ENCODE data around the gene SLC34A3. TPM values are rescaled to one million over a fixed set of nuclear protein-coding genes. Genes with fewer than 3 reads are reported as not detected.

Gene SLC34A3
- total and polyA plus RNA-seq, 2 donors (not counting 1 experiment from before 2014, with no cell fraction given), result not detected

- no peaks in the 10 kb centered on the region for H3K9me3 Mint-ChIP-seq (ENCODE audit: insufficient read depth)
- intact Hi-C loops (cut with micrococcal nuclease), result no loop called here
- WGBS (ENCODE audit: insufficient coverage), result 97% methylated on average over 2 of the region's 2 CpGs
- no peak overlapping the region for H3K27ac Mint-ChIP-seq
- peaks cover 44% of the 10 kb centered on the region for H4K20me1 ChIP-seq (ENCODE audit: control insufficient read depth, insufficient read depth, low read length, poor library complexity, severe bottlenecking)
- DNase-seq (no peak), ATAC-seq (ENCODE audit: low read depth) (no peak)
- H3K4me3 ChIP-seq (ENCODE audit: control extremely low read depth in 1 of 5, extremely low read depth in 1 of 5, insufficient read depth in 1 of 5, low read depth in 2 of 5, low read length in 4 of 5), result no peak overlapping the region
- H3K27me3 ChIP-seq (replicated peaks in 1 of 4; ENCODE audit: control extremely low read depth in 1 of 4, control insufficient read depth in 3 of 4, insufficient read depth in 4 of 4, low read length in 3 of 4), result no peaks in the 10 kb centered on the region
- TF ChIP-seq CTCF (IDR thresholded peaks at IDR 0.05) (no peak), EZH2 (IDR thresholded peaks at IDR 0.05; ENCODE audit: borderline replicate concordance, insufficient read depth, low read depth, low read length, poor library complexity, severe bottlenecking) (no peak)
- H3K4me1 ChIP-seq (ENCODE audit: control insufficient read depth in 2 of 2, insufficient read depth in 2 of 2, low read length in 2 of 2), result peaks cover 10 to 21% of the 10 kb centered on the region in 2 donors
- CTCF ChIA-PET, result interaction anchor here (1.1 kb wide), 1 partner anchor 75 kb away, joined by 3 read pairs; no protein-coding TSS in a partner anchor
- H3K27me3 Mint-ChIP-seq, result no peaks in the 10 kb centered on the region
- H3K4me1 Mint-ChIP-seq, result peaks cover 19% of the 10 kb centered on the region
- peaks cover 0 to 19% of the 10 kb centered on the region in 2 experiments for H3K36me3 ChIP-seq (replicated peaks in 1 of 2; ENCODE audit: control extremely low read depth in 1 of 2, control insufficient read depth in 1 of 2, extremely low read depth in 1 of 2, insufficient read depth in 2 of 2, low read length in 1 of 2)
- H3K27ac ChIP-seq (ENCODE audit: low read length in 2 of 2), result no peak overlapping the region
- H2AFZ ChIP-seq (ENCODE audit: insufficient read depth, low read depth, low read length, poor library complexity, severe bottlenecking), result no peak overlapping the region
- no peak overlapping the region for H3K9ac ChIP-seq (ENCODE audit: low read length)
- H3K79me2 ChIP-seq (ENCODE audit: control insufficient read depth, insufficient read depth, low read length), result peaks cover 82% of the 10 kb centered on the region
- H3K4me2 ChIP-seq (replicated peaks; ENCODE audit: low read depth, low read length, poor library complexity, severe bottlenecking), result no peak overlapping the region
- no peak overlapping the region for H3K4me3 Mint-ChIP-seq
- POLR2A ChIA-PET, result no interaction called here
- peaks cover 0 to 3% (median 0%) of the 10 kb centered on the region in 3 donors for H3K9me3 ChIP-seq (ENCODE audit: control extremely low read depth in 1 of 3, control insufficient read depth in 2 of 3, insufficient read depth in 1 of 3, low read length in 2 of 3)
Measured at GRCh38 chr9:137192859-137193258, 37.8 kb upstream of the SLC34A3 start.

GRCh38 chr9:137193771-137194170 lies 36.9 kb upstream of the SLC34A3 start:
- DNase-seq (no peak), ATAC-seq (ENCODE audit: low read depth) (no peak)
- H3K27ac Mint-ChIP-seq, result peak overlapping the region; percentile 26
- H3K27me3 ChIP-seq (replicated peaks in 1 of 4; ENCODE audit: control extremely low read depth in 1 of 4, control insufficient read depth in 3 of 4, insufficient read depth in 4 of 4, low read length in 3 of 4), result no peaks in the 10 kb centered on the region
- H2AFZ ChIP-seq (ENCODE audit: insufficient read depth, low read depth, low read length, poor library complexity, severe bottlenecking), result no peak overlapping the region
- H3K27ac ChIP-seq (ENCODE audit: low read length in 2 of 2), result no peak overlapping the region
- H3K27me3 Mint-ChIP-seq, result no peaks in the 10 kb centered on the region
- WGBS (ENCODE audit: insufficient coverage), result 88% methylated on average over 13 of the region's 14 CpGs
- peaks cover 0 to 19% of the 10 kb centered on the region in 2 experiments for H3K36me3 ChIP-seq (replicated peaks in 1 of 2; ENCODE audit: control extremely low read depth in 1 of 2, control insufficient read depth in 1 of 2, extremely low read depth in 1 of 2, insufficient read depth in 2 of 2, low read length in 1 of 2)
- no peak overlapping the region for H3K4me3 Mint-ChIP-seq
- peaks cover 51% of the 10 kb centered on the region for H4K20me1 ChIP-seq (ENCODE audit: control insufficient read depth, insufficient read depth, low read length, poor library complexity, severe bottlenecking)
- ChIA-PET POLR2A (no interaction called here), CTCF (no interaction called here)
- TF ChIP-seq CTCF (IDR thresholded peaks at IDR 0.05), result no peak
- TF ChIP-seq EZH2 (IDR thresholded peaks at IDR 0.05; ENCODE audit: borderline replicate concordance, insufficient read depth, low read depth, low read length, poor library complexity, severe bottlenecking), result no peak
- H3K4me1 ChIP-seq (ENCODE audit: control insufficient read depth in 2 of 2, insufficient read depth in 2 of 2, low read length in 2 of 2), result peaks cover 10 to 17% of the 10 kb centered on the region in 2 donors
- H3K9ac ChIP-seq (ENCODE audit: low read length), result no peak overlapping the region
- no peak overlapping the region for H3K4me2 ChIP-seq (replicated peaks; ENCODE audit: low read depth, low read length, poor library complexity, severe bottlenecking)
- H3K9me3 Mint-ChIP-seq (ENCODE audit: insufficient read depth), result no peaks in the 10 kb centered on the region
- peaks cover 85% of the 10 kb centered on the region for H3K79me2 ChIP-seq (ENCODE audit: control insufficient read depth, insufficient read depth, low read length)
- intact Hi-C loops (cut with micrococcal nuclease), result no loop called here
- no peak overlapping the region for H3K4me3 ChIP-seq (ENCODE audit: control extremely low read depth in 1 of 5, extremely low read depth in 1 of 5, insufficient read depth in 1 of 5, low read depth in 2 of 5, low read length in 4 of 5)
- H3K4me1 Mint-ChIP-seq, result peaks cover 16% of the 10 kb centered on the region
- H3K9me3 ChIP-seq (ENCODE audit: control extremely low read depth in 1 of 3, control insufficient read depth in 2 of 3, insufficient read depth in 1 of 3, low read length in 2 of 3), result no peaks in the 10 kb centered on the region

Data from B cell (primary cell).